AG09319 (cell line): ENCODE measurements around the gene NAP1L1.

Source experiments
- DNase-seq: peaks from one replicate; pipeline ENCODE4 v3.0.0-alpha.2; 2010; ENCODE audit warnings: low read depth; ENCODE audit errors: extremely low read depth
- TF ChIP-seq, protein P1 (sequence below): IDR thresholded peaks from 2 replicates; pipeline ENCODE4 v1.5.1; 2011; ENCODE audit warnings: low read depth, mild to moderate bottlenecking, inconsistent platforms, low read length, moderate library complexity

Gene NAP1L1, protein sequence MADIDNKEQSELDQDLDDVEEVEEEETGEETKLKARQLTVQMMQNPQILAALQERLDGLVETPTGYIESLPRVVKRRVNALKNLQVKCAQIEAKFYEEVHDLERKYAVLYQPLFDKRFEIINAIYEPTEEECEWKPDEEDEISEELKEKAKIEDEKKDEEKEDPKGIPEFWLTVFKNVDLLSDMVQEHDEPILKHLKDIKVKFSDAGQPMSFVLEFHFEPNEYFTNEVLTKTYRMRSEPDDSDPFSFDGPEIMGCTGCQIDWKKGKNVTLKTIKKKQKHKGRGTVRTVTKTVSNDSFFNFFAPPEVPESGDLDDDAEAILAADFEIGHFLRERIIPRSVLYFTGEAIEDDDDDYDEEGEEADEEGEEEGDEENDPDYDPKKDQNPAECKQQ

DNA sequence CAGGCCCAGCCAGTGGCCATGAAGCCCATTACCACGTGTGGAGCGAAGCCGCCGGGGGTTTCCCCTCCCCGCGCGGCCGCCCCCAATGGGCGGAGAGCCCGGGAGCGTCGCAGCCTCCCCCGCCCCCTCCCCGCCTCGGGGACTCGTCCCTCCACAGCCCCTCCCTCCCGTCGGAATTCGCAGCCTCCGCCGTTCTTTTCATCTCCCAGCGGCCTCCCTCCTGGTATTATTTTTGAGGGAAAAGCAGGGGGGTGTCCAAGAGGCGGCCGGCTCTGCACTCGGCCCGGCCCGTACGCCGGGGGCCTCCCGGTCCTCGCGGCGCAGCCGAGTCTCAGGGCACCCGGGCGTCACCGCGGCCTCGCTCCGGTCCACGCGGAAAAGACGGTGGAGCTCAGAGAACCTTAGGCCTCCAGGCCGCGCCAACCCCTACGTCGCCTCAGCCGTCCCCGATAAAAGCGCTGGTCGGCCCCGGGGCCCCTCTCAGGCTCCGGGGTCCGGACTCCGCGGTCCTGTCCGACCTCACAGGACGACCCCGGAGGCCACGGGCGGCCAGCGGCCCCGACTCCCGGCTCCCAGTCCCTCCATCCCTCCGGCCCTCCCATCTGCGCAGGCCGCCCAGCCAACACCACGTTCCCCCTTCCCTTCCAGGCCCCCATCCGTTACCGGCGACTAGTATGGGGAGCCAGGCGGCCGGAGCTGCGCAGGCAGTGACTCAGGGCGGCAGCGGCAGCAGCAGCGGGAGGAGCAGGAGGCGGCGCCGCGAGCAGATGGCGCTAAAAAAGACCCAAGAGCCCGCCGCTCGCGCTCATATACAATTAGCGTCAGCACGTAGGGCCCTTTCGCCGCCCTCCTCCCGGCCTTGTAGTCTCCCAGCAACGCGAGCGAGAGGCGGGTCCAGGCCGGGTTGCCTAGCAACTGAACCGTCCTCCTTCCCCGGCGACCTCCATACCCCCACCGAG, at the start of gene NAP1L1:
NAP1L1 (minus strand) TSS at position 782 of the 959 bp plus-strand sequence. CDS start 10,466 bp downstream, outside the sequence.
- peak; percentile 96 for DNase-seq
- TF ChIP-seq, protein P1, sequence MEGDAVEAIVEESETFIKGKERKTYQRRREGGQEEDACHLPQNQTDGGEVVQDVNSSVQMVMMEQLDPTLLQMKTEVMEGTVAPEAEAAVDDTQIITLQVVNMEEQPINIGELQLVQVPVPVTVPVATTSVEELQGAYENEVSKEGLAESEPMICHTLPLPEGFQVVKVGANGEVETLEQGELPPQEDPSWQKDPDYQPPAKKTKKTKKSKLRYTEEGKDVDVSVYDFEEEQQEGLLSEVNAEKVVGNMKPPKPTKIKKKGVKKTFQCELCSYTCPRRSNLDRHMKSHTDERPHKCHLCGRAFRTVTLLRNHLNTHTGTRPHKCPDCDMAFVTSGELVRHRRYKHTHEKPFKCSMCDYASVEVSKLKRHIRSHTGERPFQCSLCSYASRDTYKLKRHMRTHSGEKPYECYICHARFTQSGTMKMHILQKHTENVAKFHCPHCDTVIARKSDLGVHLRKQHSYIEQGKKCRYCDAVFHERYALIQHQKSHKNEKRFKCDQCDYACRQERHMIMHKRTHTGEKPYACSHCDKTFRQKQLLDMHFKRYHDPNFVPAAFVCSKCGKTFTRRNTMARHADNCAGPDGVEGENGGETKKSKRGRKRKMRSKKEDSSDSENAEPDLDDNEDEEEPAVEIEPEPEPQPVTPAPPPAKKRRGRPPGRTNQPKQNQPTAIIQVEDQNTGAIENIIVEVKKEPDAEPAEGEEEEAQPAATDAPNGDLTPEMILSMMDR = no peak; the same call in none of the 2 replicates

DNA sequence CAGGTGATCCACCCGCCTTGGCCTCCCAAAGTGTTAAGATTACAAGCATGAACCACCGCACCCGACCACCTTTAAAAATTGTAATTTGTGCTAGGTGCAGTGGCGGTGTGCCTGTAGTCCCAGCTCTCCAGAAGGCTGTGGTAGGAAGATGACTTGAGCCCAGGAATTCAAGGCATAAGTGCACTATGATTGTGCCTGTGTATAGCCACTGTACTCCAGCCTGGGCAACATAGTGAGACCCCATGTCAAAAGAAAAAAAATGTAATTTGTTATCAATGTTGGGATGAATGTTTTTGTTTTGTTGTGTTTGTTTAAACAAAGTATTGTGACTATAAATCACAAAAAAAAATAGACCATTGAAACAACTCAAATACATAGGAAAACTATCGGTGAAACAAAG, 43.1 kb upstream of the NAP1L1 start:
- no peak for DNase-seq
- TF ChIP-seq, protein P1 = no peak

DNA sequence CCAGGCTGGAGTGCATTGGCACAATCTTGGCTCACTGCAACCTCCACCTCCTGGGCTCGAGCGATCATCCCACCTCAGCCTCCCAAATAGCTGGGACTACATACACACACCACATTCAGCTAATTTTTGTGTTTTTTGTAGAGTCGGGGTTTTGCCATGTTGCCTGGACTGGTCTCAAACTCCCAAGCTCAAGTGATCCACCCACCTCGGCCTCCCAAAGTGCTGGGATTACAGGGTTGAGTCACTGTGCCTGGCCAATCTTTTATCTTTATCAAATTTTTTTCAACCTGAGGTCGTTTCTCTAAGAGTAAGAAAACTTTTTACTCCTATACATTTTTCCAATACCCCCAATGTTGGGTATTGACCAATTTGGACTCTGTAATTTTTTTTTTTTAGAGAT, 40.0 kb upstream of the NAP1L1 start:
- TF ChIP-seq, protein P1 = no peak
- DNase-seq = no peak

DNA sequence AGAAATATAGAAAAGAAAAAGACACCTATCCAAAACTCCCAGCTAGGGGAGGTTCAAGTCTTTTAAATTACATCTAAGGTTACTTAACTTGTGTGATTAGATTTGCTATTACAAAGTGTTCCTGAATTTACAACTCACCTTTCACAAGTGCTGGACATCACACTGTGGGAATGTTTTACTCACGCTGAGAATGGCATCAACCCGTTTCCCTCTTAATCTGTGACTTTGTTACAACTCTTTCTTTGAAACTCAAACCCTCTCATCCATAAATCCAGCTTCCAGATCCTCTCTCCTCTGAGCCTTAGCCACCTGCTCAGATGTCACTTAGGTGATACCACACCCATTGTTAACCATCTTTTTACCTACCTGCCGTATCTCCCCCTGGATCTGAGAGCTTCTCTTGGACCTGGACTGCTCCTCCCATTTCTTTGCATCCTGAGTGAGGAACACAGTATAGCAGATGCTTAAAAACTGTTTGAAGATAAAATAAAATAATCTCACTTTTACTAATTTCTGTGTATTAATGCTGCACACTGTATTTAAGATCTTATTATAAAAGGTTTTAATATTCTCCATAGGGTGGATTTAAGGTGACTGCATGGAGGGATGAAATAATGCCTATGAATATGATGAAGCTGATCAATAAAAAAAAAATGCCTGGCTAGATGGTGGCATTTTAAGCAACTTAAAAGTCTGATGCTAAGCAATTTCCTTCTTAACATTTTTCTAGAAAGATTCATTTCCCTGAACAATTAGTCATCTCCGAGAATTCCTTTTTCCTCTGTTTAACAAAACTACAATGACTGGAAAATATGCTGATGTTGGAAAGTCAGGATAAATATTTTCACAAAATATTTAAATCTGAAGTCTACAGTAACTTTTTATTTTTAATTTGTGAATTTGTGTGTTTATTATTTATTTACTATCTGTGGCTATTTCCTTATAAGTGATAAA, 39.1 kb upstream of the NAP1L1 start:
- TF ChIP-seq, protein P1 = no peak
- DNase-seq = no peak

DNA sequence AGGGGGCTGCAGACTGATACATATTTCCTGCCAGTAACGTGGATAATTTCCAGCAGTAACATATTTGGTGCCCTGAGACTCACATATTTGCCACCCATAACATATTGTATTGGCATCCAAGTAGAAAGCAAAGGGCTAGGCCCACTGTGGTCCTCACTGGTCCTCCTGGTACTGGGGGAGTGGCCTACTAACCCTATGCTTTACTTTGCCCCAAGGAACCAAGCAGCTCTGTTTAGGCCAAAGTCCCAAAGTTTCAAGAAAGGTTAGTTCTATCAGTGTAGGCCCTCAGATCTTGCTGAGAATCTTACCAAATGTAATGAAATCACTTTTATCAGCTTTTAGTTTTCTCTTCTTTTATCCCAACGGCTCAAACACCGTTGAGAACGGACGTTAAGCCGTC, 35.4 kb upstream of the NAP1L1 start:
- DNase-seq = no peak
- TF ChIP-seq, protein P1 = no peak

DNA sequence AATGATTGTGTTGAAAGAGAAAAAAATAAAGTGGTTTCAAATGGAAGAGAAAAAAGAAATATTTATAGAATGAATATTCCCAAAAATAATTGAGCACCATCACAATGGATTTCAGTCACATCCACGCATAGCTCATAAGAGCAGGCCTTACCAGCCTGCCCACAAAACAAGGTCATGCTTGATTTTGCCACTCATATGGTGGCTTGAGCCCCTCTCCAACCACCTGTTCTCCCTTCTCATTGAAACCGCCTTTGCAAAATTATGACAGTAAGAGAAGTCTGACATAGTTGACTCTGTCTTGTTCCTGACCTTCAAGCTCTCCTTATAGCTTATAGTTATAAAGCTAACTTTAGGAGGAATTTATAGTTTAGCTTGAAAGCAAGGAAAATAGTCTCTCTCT, 33.3 kb upstream of the NAP1L1 start:
- TF ChIP-seq, protein P1 = no peak
- DNase-seq = no peak
